K562 (cell line): ENCODE measurements around the gene GPR25. TPM values are rescaled to one million over a fixed set of nuclear protein-coding genes. Genes with fewer than 3 reads are reported as not detected.

Experiments used
- ATAC-seq: fragments of 200-7000 bp; cut with Tn5 transposase; 3 replicates; pipeline ENCODE4 v1.9.1; 2020; ENCODE audit warnings: moderate library complexity
- BruUV-seq: library from RNA; stranded (reverse); fragments of 400-500 nt; replicated peaks from 2 replicates; lab custom pipeline; 2021; lab: Mats Ljungman, UMichigan
- CTCF ChIA-PET: fragments of 300-600 bp; formaldehyde crosslinking; extraction: SDS; loops from one replicate; lab custom pipeline; 2021; ENCODE audit warnings: low intra/inter-chr PET ratio; lab: Yijun Ruan, JAX
- POLR2A ChIA-PET: fragments of 300-600, 350-650 bp; sonication (Branson Sonifier 250); formaldehyde crosslinking; extraction: SDS; loops from one replicate; lab custom pipeline; 2021; ENCODE audit warnings: antibody characterized with exemption, inconsistent platforms; lab: Yijun Ruan, JAX
- DNase-seq, 4 experiments: peaks; one replicate each; pipeline versions ENCODE4 v3.0.0 to v3.0.0-alpha.2; 2011 to 2018; ENCODE audit warnings: low spot score in 3 of 4, mixed read lengths in 3 of 4; ENCODE audit errors: extremely low read depth in 1 of 4
- FAIRE-seq: peaks from 2 replicates; lab custom pipeline; 2011; peaks lifted over from hg19 to GRCh38; lab: Jason Lieb, UNC
- H2AFZ ChIP-seq: 2 replicates; pipeline ENCODE4 v1.6.0; 2011; ENCODE audit warnings: low read depth, low read length, control low read depth, inconsistent platforms
- H3K27ac ChIP-seq: fragments of 200-600 bp; 3 replicates; pipeline ENCODE4 v1.8.0; 2011; ENCODE audit warnings: low read depth, mild to moderate bottlenecking, control low read depth, inconsistent platforms, low read length, moderate library complexity, mixed read lengths; ENCODE audit errors: extremely low read depth
- H3K27me3 ChIP-seq, 2 experiments: fragments of 300-600 bp in 1 of 2; 2 replicates in 1 of 2; 3 replicates in 1 of 2; pipeline versions ENCODE4 v1.6.0 to v1.8.0; 2011; ENCODE audit warnings: inconsistent platforms in 2 of 2, low read length in 2 of 2, mild to moderate bottlenecking in 1 of 2, mixed read lengths in 1 of 2, moderate library complexity in 1 of 2; ENCODE audit not compliant: control insufficient read depth in 2 of 2, insufficient read depth in 2 of 2
- H3K36me3 ChIP-seq: fragments of 300-600 bp; 3 replicates; pipeline ENCODE4 v1.8.0; 2011; ENCODE audit warnings: mild to moderate bottlenecking, low read length, inconsistent platforms; ENCODE audit not compliant: control insufficient read depth, insufficient read depth
- H3K4me1 ChIP-seq, 2 experiments: fragments of 200-600 bp in 1 of 2; replicated peaks in 1 of 2; 2 replicates in 1 of 2; 3 replicates in 1 of 2; pipeline versions ENCODE4 v1.5.1 to v1.8.0; 2011; ENCODE audit warnings: inconsistent platforms in 2 of 2, low read length in 2 of 2, mild to moderate bottlenecking in 1 of 2, mixed read lengths in 1 of 2, moderate library complexity in 1 of 2; ENCODE audit not compliant: control insufficient read depth in 2 of 2, insufficient read depth in 2 of 2
- H3K4me2 ChIP-seq: 2 replicates; pipeline ENCODE4 v1.6.1; 2011; ENCODE audit warnings: low read length, control low read depth, inconsistent platforms, mixed read lengths; ENCODE audit not compliant: insufficient read depth
- H3K4me3 ChIP-seq: fragments of 200-600 bp; sonication (generic), shearing (Covaris generic); 2 replicates; pipeline ENCODE4 v1.5.1; 2016; ENCODE audit warnings: control low read depth, inconsistent platforms
- H3K79me2 ChIP-seq: fragments of 200-600 bp; 3 replicates; pipeline ENCODE4 v1.8.0; 2011; ENCODE audit warnings: low read length, inconsistent platforms; ENCODE audit not compliant: control insufficient read depth, insufficient read depth
- H3K9ac ChIP-seq, 2 experiments: 2 replicates each; pipeline versions ENCODE4 v1.6.0 to v1.6.1; 2011; ENCODE audit warnings: low read depth in 2 of 2, low read length in 2 of 2, control low read depth in 1 of 2, inconsistent platforms in 1 of 2, mild to moderate bottlenecking in 1 of 2, mixed read lengths in 1 of 2; ENCODE audit not compliant: insufficient read depth in 1 of 2
- H3K9me1 ChIP-seq: one replicate; pipeline ENCODE4 v1.6.0; 2011; ENCODE audit warnings: inconsistent platforms, mild to moderate bottlenecking, low read length, moderate library complexity; ENCODE audit not compliant: control insufficient read depth, insufficient read depth
- H3K9me3 ChIP-seq: replicated peaks from 2 replicates; pipeline ENCODE4 v1.5.1; 2011; ENCODE audit warnings: low read depth, low read length, inconsistent platforms; ENCODE audit not compliant: control insufficient read depth, insufficient read depth
- H4K20me1 ChIP-seq: replicated peaks from 2 replicates; pipeline ENCODE4 v1.6.1; 2011; ENCODE audit warnings: low read length, inconsistent platforms, mixed read lengths; ENCODE audit not compliant: control insufficient read depth, insufficient read depth
- ADNP ChIP-seq: fragments of 200-800 bp; sonication (Bioruptor generic); IDR thresholded peaks from 2 replicates; pipeline ENCODE4 v1.6.1; 2016; ENCODE audit warnings: missing genetic modification characterization, missing compliant biosample characterization
- CAMTA2 ChIP-seq: fragments of 250-450 bp; sonication (Bioruptor Pico); conservative IDR thresholded peaks from 2 replicates; pipeline ENCODE4 v1.5.1; 2022
- CBX5 ChIP-seq: IDR thresholded peaks from 2 replicates; pipeline ENCODE4 v1.6.1; 2014; ENCODE audit warnings: low read depth, borderline replicate concordance
- MAZ ChIP-seq, 2 experiments: fragments of 450-650 bp in 1 of 2; sonication (generic) in 1 of 2; formaldehyde crosslinking; IDR thresholded peaks in 1 of 2; conservative IDR thresholded peaks in 1 of 2; 2 replicates each; pipeline versions ENCODE4 v1.4.0 to v1.5.0; 2020; ENCODE audit warnings: mild to moderate bottlenecking in 1 of 2, missing genetic modification reagents in 1 of 2
- PHF8 ChIP-seq: fragments of 200-600 bp; sonication (generic); IDR thresholded peaks from 2 replicates; pipeline ENCODE4 v1.6.1; 2012; ENCODE audit warnings: mixed run types, mild to moderate bottlenecking, inconsistent platforms, low read length, moderate library complexity, borderline replicate concordance
- ZNF124 ChIP-seq: sonication (generic); formaldehyde crosslinking; IDR thresholded peaks from 2 replicates; pipeline ENCODE4 v1.8.1; 2022; ENCODE audit warnings: missing genetic modification reagents
- ZNF197 ChIP-seq: fragments of 200-800 bp; sonication (Bioruptor generic); IDR thresholded peaks from 2 replicates; pipeline ENCODE4 v1.6.1; 2016; ENCODE audit warnings: low read depth, missing genetic modification characterization, missing compliant biosample characterization
- ZNF445 ChIP-seq: fragments of 250-450 bp; sonication (Bioruptor Pico); IDR thresholded peaks from 2 replicates; pipeline ENCODE4 v1.4.0; 2020; ENCODE audit warnings: low read depth, mild to moderate bottlenecking, moderate library complexity
- WGBS: fragments of 100-300 bp; shearing (Covaris generic); methylation state at CpG from one replicate; pipeline ENCODE4 v1.1.6; 2016; ENCODE audit warnings: low coverage, mixed read lengths; ENCODE audit not compliant: insufficient coverage; ENCODE audit errors: missing lambda C conversion rate; 5-methylcytosine and 5-hydroxymethylcytosine counted together
- in situ Hi-C: fragments of 300-500 bp; cut with MboI; formaldehyde crosslinking; loops from 4 replicates; pipeline ENCODE4 v1.15.0; 2018; ENCODE audit warnings: inconsistent platforms, mixed read lengths
- intact Hi-C: fragments of 100-400 bp; cut with micrococcal nuclease; formaldehyde crosslinking; loops from 2 replicates; pipeline ENCODE4 v1.14.2; 2022
- polyA plus RNA-seq, 8 experiments: library from polyadenylated mRNA; depleted of rRNA in 4 of 8; stranded (reverse) in 5 of 8; unstranded in 3 of 8; fragments of >200 nt; fragmentation: Nextera tagmentation in 2 of 8; fragmentation: Illumina TruSeq in 1 of 8; extraction: Ambion mirVana in 2 of 8; extraction: Trizol in 1 of 8; gene quantifications; 2 replicates each; pipeline versions ENCODE4 v1.2.1 to v1.2.3, GENCODE V29; 2011 to 2014; ENCODE audit warnings: inconsistent platforms in 1 of 8, missing spikeins in 1 of 8
- total RNA-seq, 7 experiments: library from RNA; depleted of rRNA in 6 of 7; stranded (reverse); fragments of >200 nt in 6 of 7; fragmentation: Illumina TruSeq in 2 of 7; extraction: Trizol in 2 of 7; gene quantifications; 2 replicates each; pipeline versions ENCODE4 v1.2.1 to v1.2.3, GENCODE V29; 2011 to 2021; ENCODE audit warnings: low replicate concordance in 1 of 7
- TF ChIP-seq, protein P1 (sequence below): fragments of 150-350 bp; conservative IDR thresholded peaks from 2 replicates; pipeline ENCODE4 v1.6.1; 2014; ENCODE audit warnings: low read length
- TF ChIP-seq, protein P2 (sequence below): fragments of 250-450 bp; sonication (Bioruptor Pico); IDR thresholded peaks from 2 replicates; pipeline ENCODE4 v1.8.0; 2021; ENCODE audit warnings: moderate library complexity, mild to moderate bottlenecking, inconsistent platforms
- TF ChIP-seq, protein P3 (sequence below): fragments of 250-450 bp; sonication (Bioruptor Pico); IDR thresholded peaks from 2 replicates; pipeline ENCODE4 v1.5.1; 2021; ENCODE audit warnings: mild to moderate bottlenecking

Gene GPR25
- total and polyA plus RNA-seq, 9 of the 15 experiments (the other 6 are each of a cell fraction or from before 2014, with no cell fraction given) = not detected

DNA sequence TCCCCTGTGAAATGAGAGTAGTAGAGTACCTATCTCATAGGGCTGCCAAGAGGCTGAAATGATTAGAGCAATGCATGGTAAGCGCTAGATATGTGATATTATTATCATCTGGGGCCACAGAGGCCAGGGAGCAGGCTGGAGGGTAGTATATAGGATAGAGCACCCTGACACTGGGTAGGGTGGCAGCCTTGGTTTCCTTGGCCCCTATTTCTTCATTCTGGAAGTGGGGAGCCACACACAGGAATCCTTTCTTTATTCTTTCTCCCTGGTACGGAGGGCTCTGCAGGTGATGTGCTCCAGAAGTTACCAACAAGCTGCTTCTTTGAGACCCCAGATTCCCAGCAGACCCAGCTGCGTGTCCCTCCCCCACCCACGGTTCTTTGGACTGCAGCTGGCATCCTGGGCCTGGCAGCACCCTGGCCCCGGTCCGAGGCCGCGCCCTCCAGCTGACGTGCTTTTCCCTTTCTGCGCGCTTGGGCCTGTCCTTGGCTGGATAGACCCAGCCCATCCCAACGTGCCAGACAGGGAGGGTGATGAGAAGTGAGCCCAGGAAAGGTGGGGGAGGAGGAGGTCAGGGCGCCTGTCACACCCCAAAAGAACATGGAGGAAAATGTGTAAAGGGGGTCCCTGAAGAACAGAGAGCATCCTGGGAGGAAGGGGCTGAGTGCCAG, 40.1 kb downstream of the GPR25 start:
- no peak overlapping the region for H3K4me2 ChIP-seq
- no peaks in the 10 kb centered on the region for H3K79me2 ChIP-seq
- ChIA-PET CTCF (no interaction called here), POLR2A (interaction anchor here (0.6 kb wide), 1 partner anchor 106 kb away, joined by 3 read pairs; no protein-coding TSS in a partner anchor)
- ATAC-seq = no peak
- no TSS peak for BruUV-seq
- TF ChIP-seq ZNF197 (CRISPR knock-in tag) = no peak
- TF ChIP-seq, protein P1, sequence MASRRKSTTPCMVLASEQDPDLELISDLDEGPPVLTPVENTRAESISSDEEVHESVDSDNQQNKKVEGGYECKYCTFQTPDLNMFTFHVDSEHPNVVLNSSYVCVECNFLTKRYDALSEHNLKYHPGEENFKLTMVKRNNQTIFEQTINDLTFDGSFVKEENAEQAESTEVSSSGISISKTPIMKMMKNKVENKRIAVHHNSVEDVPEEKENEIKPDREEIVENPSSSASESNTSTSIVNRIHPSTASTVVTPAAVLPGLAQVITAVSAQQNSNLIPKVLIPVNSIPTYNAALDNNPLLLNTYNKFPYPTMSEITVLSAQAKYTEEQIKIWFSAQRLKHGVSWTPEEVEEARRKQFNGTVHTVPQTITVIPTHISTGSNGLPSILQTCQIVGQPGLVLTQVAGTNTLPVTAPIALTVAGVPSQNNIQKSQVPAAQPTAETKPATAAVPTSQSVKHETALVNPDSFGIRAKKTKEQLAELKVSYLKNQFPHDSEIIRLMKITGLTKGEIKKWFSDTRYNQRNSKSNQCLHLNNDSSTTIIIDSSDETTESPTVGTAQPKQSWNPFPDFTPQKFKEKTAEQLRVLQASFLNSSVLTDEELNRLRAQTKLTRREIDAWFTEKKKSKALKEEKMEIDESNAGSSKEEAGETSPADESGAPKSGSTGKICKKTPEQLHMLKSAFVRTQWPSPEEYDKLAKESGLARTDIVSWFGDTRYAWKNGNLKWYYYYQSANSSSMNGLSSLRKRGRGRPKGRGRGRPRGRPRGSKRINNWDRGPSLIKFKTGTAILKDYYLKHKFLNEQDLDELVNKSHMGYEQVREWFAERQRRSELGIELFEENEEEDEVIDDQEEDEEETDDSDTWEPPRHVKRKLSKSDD = no peak
- TF ChIP-seq ZNF124 (CRISPR knock-in tag) = no peak
- TF ChIP-seq, protein P2, sequence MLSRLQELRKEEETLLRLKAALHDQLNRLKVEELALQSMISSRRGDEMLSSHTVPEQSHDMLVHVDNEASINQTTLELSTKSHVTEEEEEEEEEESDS (CRISPR knock-in tag) = no peak
- TF ChIP-seq PHF8 = no peak
- TF ChIP-seq, protein P3, sequence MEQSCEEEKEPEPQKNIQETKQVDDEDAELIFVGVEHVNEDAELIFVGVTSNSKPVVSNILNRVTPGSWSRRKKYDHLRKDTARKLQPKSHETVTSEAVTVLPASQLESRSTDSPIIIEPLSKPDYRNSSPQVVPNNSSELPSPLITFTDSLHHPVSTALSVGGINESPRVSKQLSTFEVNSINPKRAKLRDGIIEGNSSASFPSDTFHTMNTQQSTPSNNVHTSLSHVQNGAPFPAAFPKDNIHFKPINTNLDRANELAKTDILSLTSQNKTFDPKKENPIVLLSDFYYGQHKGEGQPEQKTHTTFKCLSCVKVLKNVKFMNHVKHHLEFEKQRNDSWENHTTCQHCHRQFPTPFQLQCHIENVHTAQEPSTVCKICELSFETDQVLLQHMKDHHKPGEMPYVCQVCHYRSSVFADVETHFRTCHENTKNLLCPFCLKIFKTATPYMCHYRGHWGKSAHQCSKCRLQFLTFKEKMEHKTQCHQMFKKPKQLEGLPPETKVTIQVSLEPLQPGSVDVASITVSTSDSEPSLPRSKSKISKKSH = no peak
- TF ChIP-seq ZNF445 (CRISPR knock-in tag) = no peak
- no peak for TF ChIP-seq CAMTA2 (CRISPR knock-in tag)
- TF ChIP-seq CBX5 = no peak
- TF ChIP-seq MAZ (CRISPR knock-in tag; conservative IDR thresholded peaks at IDR 0.05 in 1 of 2, IDR thresholded peaks at IDR 0.05 in 1 of 2) = no peak
- no peak for TF ChIP-seq ADNP (tag)
- peaks cover 37 to 69% of the 10 kb centered on the region in 2 experiments for H3K27me3 ChIP-seq
- H2AFZ ChIP-seq = no peak overlapping the region
- in situ Hi-C loops = no loop called here
- intact Hi-C loops = no loop called here
- H3K4me3 ChIP-seq = no peak overlapping the region
- WGBS = 24% methylated on average over 13 of the region's 13 CpGs
- H3K9me3 ChIP-seq = no peaks in the 10 kb centered on the region
- DNase-seq = no peak
- no peaks in the 10 kb centered on the region for H3K9me1 ChIP-seq
- no peaks in the 10 kb centered on the region for H4K20me1 ChIP-seq
- no peaks in the 10 kb centered on the region for H3K36me3 ChIP-seq
- FAIRE-seq = no peak
- no peak overlapping the region for H3K9ac ChIP-seq
- peaks cover 0 to 14% of the 10 kb centered on the region in 2 experiments; a peak in 1 of 5 replicates for H3K4me1 ChIP-seq
- no peak overlapping the region for H3K27ac ChIP-seq
